Stimulated activated CD4-positive, alpha-beta T cell treated with anti-CD3 and anti-CD28 coated beads, TNF-alpha, amount 100 ng/mL, for 4 hours (primary cell): Measurements from ENCODE around the gene ATAD3A.
"Not testable (repeated sequence)": the region's sequence is repeated elsewhere in the genome, so short reads cannot be mapped to it uniquely, and the experiment has no call there.

Source experiments
- DNase-seq, 3 experiments: peaks; one replicate each; pipeline ENCODE4 v3.0.0-alpha.2; 2020; ENCODE audit warnings: low read depth in 3 of 3

Gene ATAD3A

DNA sequence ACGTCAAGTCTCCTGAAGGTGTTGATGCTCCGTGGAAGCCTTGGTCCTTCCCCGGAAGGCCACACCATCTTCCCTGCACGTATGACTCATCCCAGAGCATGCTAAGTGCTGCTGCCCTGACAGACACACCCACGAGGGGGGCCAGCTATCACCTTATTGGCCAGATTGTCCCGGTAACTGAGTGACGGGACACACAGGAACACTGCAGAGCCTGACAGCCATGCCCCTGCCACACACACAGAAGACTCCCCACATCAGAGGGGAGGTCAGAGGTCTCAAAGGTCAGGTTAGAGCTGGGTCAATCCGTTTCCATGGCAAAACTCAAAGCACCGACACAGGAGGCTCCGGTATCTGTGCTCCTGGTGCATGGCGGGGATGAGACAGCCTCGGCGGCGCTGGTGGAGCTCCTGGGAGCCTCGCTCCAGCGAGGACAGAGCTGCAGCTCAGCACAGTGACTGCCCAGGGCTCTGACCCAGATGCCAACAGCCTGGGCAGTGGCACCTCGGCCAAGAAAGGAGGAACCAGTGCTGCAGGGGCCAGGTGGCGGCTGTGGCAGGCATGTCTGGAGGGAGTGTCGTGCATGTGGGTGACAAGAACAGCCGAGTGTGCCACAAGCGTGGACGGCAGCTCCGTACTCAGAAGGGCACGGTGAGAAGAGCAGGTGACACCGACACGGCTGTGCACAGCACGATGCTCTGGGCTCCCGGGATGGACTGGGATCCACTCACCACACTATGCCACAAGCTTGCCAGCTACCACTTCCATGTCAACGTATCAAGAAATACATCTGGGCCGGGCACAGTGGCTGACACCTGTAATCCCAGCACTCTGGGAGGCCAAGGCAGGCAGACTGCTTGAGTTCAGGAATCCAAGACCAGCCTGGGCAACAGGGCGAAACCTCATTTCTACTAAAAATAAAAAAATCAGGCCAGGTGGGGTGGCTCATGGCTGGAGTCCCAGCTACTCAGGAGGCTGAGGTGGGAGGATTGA lies 43.3 kb downstream of the ATAD3A start:
- DNase-seq, result no peak

DNA sequence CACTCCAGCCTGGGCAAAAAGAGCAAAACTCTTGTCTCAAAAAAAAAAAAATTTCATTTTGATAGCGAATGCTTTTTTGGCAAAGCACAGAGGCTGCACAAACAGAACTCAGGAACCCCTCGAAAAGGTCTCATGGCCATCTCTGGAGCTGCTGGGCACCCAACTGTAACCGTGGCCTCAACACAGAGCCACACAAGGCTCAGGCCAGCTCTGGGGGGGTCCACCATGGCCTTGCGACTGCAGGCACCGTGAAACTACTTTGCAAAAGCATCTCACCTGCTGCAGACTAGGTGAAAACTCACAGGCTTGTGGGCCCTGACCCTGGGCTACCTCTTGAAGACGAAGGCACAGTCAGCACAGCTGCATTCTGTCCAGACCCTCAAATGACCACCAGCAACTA lies 44.5 kb downstream of the ATAD3A start:
- no peak for DNase-seq

DNA sequence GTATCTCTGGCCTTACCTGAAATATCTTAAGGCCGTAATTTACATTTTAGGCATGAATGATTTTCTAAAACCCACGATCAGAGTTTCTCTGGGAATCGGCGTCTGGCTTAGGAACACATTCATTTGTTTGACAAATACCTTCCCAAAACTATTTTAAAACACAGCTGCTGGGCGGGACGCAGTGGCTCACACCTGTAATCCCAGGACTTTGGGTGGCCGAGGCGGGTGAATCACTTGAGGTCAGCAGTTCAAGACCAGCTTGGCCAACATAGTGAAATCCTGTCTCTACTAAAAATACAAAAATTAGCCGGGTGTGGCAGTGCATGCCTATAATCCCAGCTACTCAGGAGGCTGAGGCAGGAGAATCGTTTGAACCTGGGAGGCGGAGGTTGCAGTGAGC lies 45.0 kb downstream of the ATAD3A start:
- DNase-seq, result not testable (repeated sequence)

DNA sequence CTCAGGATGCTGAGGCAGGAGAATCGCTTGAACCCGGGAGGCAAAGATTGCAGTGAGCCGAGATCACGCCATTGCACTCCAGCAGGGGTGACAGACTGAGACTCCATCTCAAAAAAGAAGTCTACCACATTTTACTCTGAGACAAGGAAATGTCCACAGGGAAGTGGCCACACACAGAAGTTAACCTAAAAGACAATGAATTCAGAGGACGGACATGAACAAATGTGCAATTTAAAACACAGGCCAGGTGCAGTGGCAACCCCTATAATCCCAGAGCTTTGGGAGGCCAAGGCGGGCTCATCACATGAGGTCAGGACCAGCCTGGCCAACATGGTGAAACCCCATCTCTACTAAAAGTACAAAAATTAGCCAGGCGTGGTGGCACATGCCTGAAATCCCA lies 45.7 kb downstream of the ATAD3A start:
- not testable (repeated sequence) for DNase-seq

DNA sequence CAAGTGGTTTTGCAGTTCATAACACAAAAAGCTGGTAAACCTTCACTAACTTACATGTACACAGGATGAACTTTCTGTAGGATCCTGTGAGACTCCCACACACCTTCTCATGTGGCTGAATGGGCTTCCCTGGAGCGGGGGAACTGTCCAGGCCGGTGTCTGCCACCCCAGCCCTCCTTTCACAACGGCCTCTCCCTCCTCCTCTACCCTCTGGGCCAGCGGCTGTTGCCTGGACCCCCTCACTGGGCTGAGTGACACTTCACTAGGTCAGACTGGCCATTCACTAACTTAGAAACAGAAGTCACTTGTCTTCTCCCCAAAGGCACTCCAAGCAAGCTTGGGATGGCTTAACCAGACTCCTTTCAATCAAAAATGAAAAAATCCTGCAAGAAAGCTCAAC lies 46.6 kb downstream of the ATAD3A start:
- no peak for DNase-seq

DNA sequence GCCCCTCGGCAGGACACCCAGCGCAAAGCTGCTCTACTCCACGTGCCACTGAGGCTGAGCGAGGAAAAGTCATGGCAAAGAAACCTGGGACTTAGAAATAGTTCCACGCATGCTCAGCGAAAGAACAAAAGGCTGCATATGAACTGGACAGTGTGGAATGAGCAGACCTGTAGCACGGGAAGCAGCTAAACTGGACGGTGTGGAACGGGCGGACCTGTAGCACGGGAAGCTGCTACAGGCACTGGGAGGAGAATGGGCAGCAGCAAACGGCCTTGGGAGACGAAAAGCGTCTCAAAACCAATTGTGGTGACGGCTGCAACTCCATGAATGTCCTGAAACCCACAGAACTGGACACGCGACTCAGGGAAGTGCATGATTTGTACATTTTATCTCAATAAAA lies 47.1 kb downstream of the ATAD3A start:
- no peak for DNase-seq

DNA sequence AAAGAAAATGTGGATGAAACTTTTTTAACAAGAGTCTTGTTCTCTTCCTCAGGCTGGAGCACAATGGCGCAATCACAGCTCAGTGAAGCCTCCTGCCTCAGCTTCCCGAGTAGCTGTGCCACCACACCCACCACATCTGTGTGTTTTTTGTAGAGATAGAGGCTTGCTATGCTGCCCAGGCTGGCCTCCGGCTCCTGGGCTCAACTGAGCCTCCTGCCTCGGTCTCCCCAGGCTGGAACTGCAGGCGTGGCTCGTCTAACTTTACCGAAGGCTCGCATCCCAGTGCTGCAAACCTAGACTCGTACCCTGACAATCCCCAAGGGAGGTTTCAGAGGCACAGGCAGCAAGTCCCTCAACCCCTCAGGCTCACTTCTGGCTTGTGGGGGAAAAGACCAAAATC lies 48.2 kb downstream of the ATAD3A start:
- no peak for DNase-seq

DNA sequence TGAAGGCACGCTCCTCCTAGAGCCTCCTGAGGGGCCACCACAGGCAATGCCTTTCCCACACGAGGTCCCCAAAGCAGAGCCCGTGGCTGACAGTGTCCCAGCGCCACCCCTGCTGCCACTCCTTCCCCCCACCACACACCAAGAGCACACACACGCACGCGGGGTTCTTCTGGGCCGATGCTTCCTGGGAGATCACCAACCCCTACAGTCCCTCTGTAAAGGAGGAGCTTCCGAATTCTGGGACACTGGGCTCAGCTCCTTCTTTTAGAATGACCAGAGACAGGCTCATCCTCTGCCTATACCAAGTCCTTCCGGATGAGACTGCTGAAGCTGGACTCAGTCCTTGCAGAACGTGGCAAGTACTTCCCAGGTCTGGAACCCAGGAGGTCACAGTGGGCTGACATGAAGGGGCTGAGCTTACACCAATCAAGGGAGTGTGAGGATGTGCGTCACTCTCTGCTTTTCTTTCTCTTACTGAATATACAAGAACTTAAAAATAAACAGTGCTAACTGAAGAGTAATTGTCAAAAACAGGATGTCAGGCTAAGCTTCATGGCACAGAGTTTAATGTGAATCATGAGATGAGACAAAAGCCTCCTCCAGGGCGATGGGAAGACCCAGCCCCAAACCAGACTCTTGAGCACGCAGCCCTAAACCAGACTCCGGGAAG lies 50.0 kb downstream of the ATAD3A start:
- no peak for DNase-seq

DNA sequence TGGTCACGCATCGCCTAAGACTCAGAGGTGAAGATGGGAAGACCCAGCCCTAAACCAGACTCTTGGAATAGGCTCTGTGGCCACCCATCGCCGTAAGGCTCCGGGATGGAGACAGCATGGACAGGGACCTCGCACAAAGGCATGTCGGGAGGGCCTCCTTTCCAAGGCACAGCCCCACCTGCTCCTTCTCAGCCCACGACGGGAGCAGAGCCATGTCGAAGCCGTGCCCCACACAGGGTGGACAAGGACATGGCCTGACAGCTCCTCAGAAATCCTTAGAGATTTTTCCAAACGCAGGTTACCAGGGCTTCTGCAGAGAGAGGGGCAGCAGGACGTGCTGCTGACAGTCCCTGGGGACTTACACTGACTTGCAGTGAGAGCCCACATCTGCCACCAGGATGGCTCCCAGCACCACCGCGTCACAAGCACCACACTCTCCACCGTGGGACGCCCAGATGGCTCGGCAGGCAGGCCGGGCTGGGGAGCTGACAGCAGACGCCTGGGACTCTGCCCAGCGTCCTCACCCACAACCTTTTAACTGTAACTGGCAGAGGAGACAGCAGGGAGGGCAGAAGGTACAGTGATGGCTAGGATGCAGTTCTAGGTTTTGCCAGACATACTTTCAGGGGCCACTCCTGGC lies 50.7 kb downstream of the ATAD3A start:
- DNase-seq, result no peak

DNA sequence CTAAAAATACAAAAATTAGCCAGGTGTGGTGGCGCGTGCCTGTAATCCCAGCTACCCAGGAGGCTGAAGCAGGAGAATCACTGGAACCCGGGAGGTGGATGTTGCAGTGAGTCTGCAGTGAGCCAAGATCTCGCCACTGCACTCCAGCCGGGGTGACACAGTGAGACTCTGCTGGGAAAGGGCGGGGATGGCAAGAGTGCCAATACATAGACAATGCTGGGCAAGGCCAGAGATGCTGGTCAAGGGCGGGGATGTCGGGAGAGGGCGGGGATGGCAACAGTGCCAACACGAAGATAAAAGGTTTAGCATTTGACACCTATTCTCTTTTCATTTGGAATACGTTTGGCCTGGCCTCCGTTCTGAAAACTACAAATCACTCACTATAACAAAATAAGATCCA lies 51.7 kb downstream of the ATAD3A start:
- no peak for DNase-seq

DNA sequence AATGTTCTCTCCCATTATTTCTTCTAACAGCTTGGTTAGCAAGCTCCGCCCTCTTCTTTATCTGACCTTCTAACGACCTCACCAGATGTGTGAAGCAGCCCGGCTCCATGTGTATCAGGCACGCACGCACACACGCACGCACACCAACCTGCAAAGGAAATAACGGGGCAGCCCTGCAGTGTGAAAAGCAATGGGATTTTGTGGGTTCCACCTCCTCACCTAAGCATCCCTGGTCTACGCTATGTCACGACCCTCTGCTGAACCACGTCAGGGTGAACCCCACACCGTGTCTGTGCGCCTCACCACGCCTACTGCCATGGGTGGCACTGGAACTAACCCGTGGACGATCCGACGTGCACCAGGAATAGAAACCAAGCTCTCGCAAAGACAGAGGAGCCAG lies 52.3 kb downstream of the ATAD3A start:
- DNase-seq, result no peak

DNA sequence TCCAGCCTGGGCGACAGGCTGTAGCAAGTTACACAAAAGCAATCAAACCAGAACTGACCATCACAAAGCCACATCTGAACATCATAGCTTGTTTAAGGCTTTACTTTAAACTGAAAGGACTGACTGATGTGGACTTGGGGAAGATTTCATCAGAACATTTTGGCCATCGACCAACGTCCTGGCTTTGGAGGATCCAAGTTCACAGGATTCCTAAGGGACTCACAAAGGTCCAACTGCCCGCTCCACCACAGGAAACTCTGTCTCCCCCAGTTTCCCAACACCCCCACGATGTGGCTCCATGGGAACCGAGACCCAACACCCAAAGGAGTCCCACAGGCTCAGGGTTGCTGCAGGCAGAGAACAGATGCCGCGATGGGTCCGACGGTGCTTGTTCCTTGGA lies 53.4 kb downstream of the ATAD3A start:
- no peak for DNase-seq

DNA sequence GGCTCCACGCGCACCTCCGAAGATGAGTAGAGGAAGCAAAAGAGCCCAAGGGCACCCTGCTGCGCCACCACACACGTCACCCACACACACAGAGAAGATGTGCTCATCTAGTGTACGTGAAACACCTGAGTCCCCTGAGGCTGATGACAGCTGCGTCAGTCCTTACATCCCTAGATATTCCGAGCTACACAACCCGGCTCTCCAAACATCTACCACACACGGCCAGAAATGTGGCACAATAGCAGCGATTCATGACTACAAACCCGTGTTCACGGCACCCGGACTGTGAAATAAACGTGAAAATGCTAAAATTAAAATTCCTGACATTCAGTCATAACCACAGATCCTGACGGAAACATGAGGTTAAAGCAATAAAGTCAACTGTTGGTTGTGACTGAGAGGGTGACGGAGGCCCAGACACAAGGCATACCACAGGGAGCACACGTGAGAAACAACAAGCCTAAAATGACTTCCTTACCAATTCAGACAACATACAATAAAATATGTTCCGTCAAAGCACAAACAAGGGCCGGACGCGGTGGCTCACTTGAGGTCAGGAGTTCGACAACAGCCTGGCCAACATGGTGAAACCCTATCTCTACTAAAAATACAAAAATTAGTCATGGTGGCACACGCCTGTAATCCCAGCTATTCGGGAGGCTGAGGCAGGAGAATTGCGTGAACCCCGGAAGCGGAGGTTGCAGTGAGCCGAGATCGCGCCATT lies 55.4 kb downstream of the ATAD3A start:
- no peak for DNase-seq

DNA sequence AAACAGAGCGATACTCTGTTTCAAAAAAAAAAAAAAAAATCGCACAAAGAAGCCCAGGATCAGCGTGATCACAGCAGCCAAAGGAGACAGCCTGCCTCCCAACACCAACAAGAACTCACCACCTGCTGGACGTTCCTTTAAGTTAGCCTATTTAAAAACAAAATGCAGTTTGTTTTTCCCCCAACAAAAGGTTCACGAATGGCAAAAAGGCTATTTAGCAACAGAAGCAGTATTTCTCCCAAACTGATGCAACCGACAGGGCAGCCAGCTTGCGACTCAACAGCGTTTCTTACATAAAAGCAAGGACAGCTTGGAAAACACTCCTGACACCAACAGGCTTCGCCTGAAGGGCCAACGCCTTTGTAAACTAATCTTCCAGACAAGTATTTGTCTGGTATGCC lies 55.9 kb downstream of the ATAD3A start:
- DNase-seq, result no peak

DNA sequence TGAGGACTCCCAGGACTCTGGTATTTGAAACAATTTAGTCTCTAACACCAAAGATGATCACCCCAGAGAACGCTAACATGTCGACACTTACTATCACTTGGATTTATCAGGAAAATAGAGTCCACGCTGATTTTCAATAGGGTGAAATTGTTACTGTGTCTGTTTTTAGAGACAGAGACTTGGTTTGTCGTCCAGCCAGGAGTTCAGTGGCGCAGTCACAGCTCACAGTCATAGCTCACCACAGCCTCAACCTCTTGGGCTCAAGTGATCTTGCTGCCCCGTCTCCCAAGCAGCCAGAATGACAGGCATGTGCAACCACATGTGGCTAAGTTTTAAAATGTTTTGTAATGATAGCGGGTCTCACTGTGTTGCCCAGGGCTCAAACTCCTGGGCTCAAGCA lies 57.4 kb downstream of the ATAD3A start:
- no peak for DNase-seq

DNA sequence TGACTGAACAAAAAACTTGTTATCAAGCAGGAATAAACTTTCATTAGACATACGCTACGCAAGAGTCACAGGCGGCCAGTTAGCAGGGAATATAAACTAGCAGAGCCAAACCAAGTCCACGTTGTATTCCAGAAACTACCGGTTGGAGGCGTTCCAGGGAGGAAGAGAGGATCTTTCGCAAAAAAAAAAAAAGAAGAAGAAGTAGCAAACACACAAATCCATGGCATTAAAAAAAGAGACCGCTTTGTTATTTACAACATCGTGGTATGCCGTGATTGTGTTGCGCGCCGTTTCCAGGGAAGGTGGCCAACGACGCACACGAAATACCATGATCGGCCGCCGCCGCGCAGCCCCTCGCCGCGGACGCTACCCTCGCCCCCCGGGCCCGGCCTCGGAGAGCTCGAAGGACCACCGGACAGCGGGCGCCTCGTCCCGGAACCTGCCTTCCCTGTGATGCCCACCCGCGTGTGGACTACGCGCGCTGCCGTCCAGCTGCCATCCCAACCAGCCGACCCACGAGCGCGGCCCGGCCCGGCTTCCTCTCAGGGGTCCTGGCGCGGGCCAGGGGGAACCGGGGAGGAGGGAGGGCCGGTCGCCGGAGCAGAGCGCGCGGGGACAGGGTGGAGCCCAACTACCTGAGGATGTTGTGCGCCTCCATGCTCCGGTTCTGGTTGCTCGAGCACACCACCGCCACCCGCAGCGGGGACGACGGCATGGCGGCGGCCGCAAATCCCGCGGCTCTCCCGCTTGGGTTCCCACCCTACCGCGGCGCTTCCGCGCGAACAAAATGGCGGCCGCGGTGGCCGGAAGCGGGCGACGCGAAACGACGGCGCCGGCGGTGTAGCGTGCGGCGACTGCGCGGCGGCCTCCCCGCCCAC lies 62.1 kb downstream of the ATAD3A start:
- peak in 2 of 3 experiments; percentile 8 to 31 for DNase-seq

DNA sequence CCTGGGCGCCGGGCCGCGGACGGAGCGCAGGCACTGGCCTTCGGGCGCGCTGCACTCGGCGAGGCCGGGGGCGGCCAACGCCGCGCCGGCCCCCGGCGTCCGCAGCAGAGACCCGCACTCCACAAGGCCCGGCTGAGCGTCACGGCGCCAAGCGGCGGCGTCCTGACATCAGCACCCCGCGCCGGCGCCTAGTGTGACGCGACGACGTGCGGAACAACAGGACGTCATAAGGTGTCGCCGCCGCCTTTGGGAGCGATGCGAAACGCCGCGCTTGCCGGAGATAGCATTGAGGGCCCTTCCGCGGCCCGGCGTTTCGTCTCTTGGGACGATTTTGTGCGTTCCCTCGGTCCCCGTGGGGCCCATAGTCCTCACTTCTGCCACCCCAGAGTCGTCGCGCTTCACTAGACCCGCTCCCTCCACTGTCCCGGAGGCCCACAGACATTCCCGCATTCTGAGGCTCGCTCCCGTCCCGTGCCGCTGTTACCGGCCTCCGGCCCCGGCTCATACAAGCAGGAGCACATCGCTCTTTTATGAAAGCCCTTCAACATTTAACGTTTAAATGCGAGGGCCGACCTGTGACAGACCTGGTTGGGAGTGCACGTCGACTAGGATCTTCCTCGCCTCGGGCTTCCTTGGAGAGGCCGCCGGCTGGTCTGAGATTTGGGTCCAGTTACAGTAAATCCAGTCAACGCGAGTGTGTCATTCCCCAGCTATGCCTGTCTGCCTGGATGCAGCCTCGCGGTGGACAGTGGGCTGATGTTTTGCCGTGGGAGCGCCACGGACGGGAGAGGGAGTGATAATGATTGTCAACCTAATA lies 63.0 kb downstream of the ATAD3A start, which contains the start of gene SSU72:
Gene SSU72 (minus strand): TSS at position 143 of the 817 bp plus-strand sequence. CDS start 306 bp downstream, outside the sequence.
- DNase-seq, result peak; percentile 84 to 86 (median 85)

DNA sequence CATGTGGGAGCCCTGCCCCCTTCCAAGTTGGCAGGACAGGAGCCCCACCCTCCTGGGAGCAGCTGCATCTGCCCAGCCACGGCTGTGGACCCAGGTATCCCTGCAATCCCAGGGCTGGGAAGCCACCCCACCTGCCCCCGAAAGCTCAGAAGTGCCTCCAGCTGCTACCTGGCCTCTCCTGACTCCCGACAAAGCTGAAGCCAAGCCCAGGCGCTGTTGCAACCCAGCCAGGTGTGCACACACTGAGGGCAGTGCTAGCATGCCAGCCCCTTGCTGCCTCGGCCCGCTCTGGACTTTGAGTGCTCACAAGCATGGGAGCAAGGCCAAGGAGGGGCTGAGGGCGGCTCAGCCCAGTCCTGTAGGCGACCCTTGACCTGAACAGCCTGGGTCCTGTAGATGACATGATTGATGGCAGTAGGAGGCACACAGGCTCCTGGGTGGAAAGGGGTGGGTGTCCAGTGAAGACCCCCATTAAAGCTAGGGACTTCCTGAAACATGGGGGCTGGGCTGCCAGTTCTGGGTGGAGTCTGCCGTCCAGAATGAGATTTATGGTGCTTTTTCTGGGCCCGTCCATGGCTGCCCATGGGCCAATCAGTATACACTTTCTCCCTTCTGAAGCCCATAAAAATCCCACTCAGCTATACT lies 65.5 kb downstream of the ATAD3A start:
- no peak for DNase-seq

DNA sequence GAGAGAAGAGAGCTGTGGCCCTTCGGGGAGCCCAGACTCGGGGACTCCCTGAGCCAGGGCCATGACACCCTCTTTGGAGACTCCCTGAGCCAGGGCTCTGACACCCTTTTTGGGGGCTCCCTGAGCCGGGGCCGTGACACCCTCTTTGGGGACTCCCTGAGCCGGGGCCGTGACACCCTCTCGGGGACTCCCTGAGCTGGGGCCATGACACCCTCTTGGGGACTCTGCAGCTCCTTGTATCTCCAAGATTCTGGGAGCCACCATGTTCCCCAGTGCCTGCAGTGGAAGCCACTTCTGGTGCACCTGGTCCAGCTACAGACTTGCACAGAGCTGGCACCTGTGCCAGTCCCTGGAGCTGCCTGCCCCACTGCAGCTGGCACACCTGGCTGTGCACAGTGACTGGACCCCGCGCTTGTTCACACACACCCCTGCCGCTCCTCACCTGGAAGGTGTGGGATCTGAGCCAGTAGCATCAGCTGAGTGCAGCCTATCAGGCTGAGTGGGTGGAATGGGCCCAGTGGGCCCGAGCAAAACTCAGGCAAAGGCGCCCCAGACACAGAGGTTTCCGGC lies 66.5 kb downstream of the ATAD3A start:
- DNase-seq, result no peak
